OCI-LY3 (cell line): ENCODE measurements around the gene PPP1R14D.

Experiments
- EZH2phosphoT487 ChIP-seq: fragments of 200-600 bp; shearing (Covaris generic); IDR thresholded peaks from 2 replicates; pipeline ENCODE4 v1.6.1; 2018; ENCODE audit warnings: antibody characterized with exemption, mixed run types, low read depth
- TF ChIP-seq, protein P1 (sequence below): fragments of 200-600, 300-600 bp; sonication (generic); IDR thresholded peaks from 2 replicates; pipeline ENCODE4 v1.5.1; 2014; ENCODE audit warnings: antibody characterized with exemption, low read length, low read depth

DNA sequence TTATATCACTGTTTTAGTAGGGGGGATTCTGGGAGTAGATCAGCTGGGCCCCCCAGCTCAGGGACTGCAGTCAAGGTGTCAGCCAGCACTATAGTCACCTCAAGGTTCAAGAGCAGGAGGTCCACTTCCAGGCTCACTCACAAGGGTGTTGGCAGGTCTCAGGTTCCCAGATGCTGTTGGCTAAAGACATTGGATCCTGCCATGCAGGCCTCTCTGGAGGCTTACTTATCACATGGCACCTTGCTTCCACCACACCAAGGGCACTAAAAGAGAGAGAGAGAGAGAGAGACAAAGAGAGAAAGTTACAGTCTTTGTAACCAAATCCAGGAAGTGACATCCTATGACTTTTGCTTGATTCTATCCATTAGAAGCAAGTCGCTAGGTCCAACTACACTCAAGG, 7.5 kb upstream of the PPP1R14D start:
- TF ChIP-seq, protein P1, sequence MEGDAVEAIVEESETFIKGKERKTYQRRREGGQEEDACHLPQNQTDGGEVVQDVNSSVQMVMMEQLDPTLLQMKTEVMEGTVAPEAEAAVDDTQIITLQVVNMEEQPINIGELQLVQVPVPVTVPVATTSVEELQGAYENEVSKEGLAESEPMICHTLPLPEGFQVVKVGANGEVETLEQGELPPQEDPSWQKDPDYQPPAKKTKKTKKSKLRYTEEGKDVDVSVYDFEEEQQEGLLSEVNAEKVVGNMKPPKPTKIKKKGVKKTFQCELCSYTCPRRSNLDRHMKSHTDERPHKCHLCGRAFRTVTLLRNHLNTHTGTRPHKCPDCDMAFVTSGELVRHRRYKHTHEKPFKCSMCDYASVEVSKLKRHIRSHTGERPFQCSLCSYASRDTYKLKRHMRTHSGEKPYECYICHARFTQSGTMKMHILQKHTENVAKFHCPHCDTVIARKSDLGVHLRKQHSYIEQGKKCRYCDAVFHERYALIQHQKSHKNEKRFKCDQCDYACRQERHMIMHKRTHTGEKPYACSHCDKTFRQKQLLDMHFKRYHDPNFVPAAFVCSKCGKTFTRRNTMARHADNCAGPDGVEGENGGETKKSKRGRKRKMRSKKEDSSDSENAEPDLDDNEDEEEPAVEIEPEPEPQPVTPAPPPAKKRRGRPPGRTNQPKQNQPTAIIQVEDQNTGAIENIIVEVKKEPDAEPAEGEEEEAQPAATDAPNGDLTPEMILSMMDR: no peak
- TF ChIP-seq EZH2phosphoT487: no peak
